HL-60 (cell line): Measurements from ENCODE around the gene HOXB7.

ENCODE experiments used
- DNase-seq, 2 experiments: peaks; one replicate each; pipeline ENCODE4 v3.0.0-alpha.2; 2010 to 2020; ENCODE audit warnings: low read depth in 1 of 2, low spot score in 1 of 2
- H3K27ac ChIP-seq: fragments of 250-450 bp; sonication (Bioruptor Pico); replicated peaks from 2 replicates; pipeline ENCODE4 v1.5.1; 2020; ENCODE audit warnings: mild to moderate bottlenecking, moderate library complexity
- H3K27me3 ChIP-seq: fragments of 250-450 bp; sonication (Bioruptor Pico); 2 replicates; pipeline ENCODE4 v1.5.1; 2021; ENCODE audit warnings: mild to moderate bottlenecking, moderate library complexity; ENCODE audit not compliant: insufficient read depth, poor library complexity, severe bottlenecking
- H3K4me3 ChIP-seq: replicated peaks from 2 replicates; pipeline ENCODE4 v1.5.1; 2011; ENCODE audit warnings: mild to moderate bottlenecking, control low read depth, low read length; ENCODE audit not compliant: insufficient read depth
- CTCF ChIP-seq: IDR thresholded peaks from one replicate; pipeline ENCODE4 v1.5.1; 2011; ENCODE audit warnings: low read length, control low read depth, inconsistent platforms; ENCODE audit not compliant: insufficient read depth
- GABPA ChIP-seq: IDR thresholded peaks from 2 replicates; pipeline ENCODE4 v1.6.1; 2012; ENCODE audit warnings: low read depth
- POLR2AphosphoS5 ChIP-seq: IDR thresholded peaks from 2 replicates; pipeline ENCODE4 v1.6.1; 2012; ENCODE audit warnings: low read depth
- REST ChIP-seq: IDR thresholded peaks from 2 replicates; pipeline ENCODE4 v1.6.1; 2012; ENCODE audit warnings: low read depth; ENCODE audit not compliant: insufficient replicate concordance
- SPI1 ChIP-seq: IDR thresholded peaks from 2 replicates; pipeline ENCODE4 v1.6.1; 2012; ENCODE audit warnings: low read depth, mild to moderate bottlenecking, borderline replicate concordance

HOXB7 gene

GRCh38 chr17:48645639-48646182, 34.9 kb upstream of the HOXB7 start:
- no peak overlapping the region for H3K4me3 ChIP-seq
- H3K27ac ChIP-seq: no peak overlapping the region
- TF ChIP-seq POLR2AphosphoS5: no peak
- no peak for TF ChIP-seq SPI1
- TF ChIP-seq GABPA: no peak
- no peak for TF ChIP-seq CTCF
- TF ChIP-seq REST: no peak
- DNase-seq: no peak
- peaks cover 74% of the 10 kb centered on the region for H3K27me3 ChIP-seq

- Histone ChIP-seq H3K4me3 (no peak overlapping the region), H3K27ac (no peak overlapping the region), H3K27me3 (peaks cover 81% of the 10 kb centered on the region)
- no peak for DNase-seq
- TF ChIP-seq POLR2AphosphoS5 (no peak), REST (no peak), CTCF (no peak), GABPA (no peak), SPI1 (no peak)
These were observed 34.2 kb upstream of the HOXB7 start for GRCh38 chr17:48644910-48645557.

GRCh38 chr17:48644159-48644558, 33.3 kb upstream of the HOXB7 start:
- Histone ChIP-seq H3K4me3 (no peak overlapping the region), H3K27me3 (peaks cover 75% of the 10 kb centered on the region), H3K27ac (no peak overlapping the region)
- TF ChIP-seq REST (no peak), CTCF (no peak), SPI1 (no peak), POLR2AphosphoS5 (no peak), GABPA (no peak)
- no peak for DNase-seq
